GM06990 (cell line): ENCODE data around the gene FCN1.

Experiments used
- DNase-seq: peaks from one replicate; pipeline ENCODE4 v3.0.0-alpha.2; 2011; ENCODE audit not compliant: insufficient read length; ENCODE audit errors: extremely low read depth
- H3K27me3 ChIP-seq: replicated peaks from 2 replicates; pipeline ENCODE4 v1.6.0; 2011; ENCODE audit warnings: low read length; ENCODE audit not compliant: control insufficient read depth, insufficient read depth
- H3K36me3 ChIP-seq: 2 replicates; pipeline ENCODE4 v1.5.1; 2011; ENCODE audit warnings: low read length; ENCODE audit not compliant: control insufficient read depth, insufficient read depth
- H3K4me3 ChIP-seq: replicated peaks from 2 replicates; pipeline ENCODE4 v1.5.1; 2011; ENCODE audit warnings: low read depth, mild to moderate bottlenecking, control low read depth, low read length
- CTCF ChIP-seq: IDR thresholded peaks from 2 replicates; pipeline ENCODE4 v1.5.1; 2011; ENCODE audit warnings: low read length, control low read depth, mild to moderate bottlenecking, inconsistent platforms; ENCODE audit not compliant: insufficient read depth, poor library complexity, severe bottlenecking

The FCN1 gene

GRCh38 chr9:134919303-134919702 lies 1.6 kb upstream of the FCN1 start:
- no peak for TF ChIP-seq CTCF
- Histone ChIP-seq H3K36me3 (no peaks in the 10 kb centered on the region), H3K4me3 (no peak overlapping the region), H3K27me3 (no peaks in the 10 kb centered on the region)
- no peak for DNase-seq

- no peaks in the 10 kb centered on the region for H3K36me3 ChIP-seq
- H3K27me3 ChIP-seq = no peaks in the 10 kb centered on the region
- DNase-seq = no peak
- no peak overlapping the region for H3K4me3 ChIP-seq
- TF ChIP-seq CTCF = no peak
Measured at GRCh38 chr9:134918646-134919045, 934 bp upstream of the FCN1 start.

- H3K36me3 ChIP-seq = no peaks in the 10 kb centered on the region
- no peaks in the 10 kb centered on the region for H3K27me3 ChIP-seq
- TF ChIP-seq CTCF = no peak
- DNase-seq = no peak
- no peak overlapping the region for H3K4me3 ChIP-seq
Measured at GRCh38 chr9:134916161-134916665, 1.5 kb downstream of the FCN1 start.

DNA sequence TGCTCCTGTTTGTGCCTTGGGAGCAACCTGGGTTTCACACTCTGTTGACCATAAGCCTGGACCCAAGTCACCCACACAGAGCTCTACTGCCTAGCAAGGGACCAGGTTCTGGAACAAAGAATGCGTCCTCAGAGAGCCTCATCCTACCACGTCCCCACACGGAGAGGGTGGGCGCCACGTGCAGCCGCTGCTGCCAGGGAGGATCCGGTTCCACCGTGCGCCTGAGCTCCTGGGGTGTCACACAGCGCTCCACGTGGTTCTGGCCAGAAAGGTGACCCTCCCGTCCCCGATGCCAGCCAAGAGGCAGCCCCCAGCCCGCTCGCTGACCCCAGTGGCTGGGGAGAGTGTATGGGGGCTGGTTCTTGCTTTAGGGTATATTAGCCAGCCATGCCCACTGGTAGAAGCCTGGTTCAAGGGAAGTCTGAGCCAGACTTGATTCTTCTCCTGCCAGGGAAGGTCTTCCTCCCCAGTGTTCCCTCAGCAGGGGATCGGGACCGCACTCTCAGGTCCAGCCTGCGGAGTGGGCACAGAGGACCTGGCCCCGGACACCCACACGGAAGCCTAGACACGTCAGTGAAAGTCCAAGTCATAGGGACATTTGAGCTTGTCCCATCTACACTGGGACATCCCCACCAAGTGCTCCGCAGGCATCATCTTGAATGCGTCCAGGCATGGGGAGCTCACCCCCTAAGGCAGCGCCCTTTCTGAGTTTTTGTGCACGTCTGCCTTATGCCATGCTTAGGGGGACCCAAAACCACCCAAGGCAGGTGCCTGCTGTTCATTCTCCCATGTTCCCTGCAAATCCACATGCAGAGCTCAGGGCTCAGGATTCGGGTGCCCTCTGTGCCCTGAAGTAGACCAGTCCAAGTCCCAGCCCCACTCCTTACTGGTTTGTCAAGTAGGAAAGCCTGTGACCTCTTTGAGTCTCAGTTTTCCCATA lies 2.4 kb downstream of the FCN1 start:
- H3K27me3 ChIP-seq = no peaks in the 10 kb centered on the region
- no peaks in the 10 kb centered on the region for H3K36me3 ChIP-seq
- no peak overlapping the region for H3K4me3 ChIP-seq
- DNase-seq = no peak
- TF ChIP-seq CTCF = no peak

- H3K27me3 ChIP-seq = no peaks in the 10 kb centered on the region
- TF ChIP-seq CTCF = no peak
- no peak for DNase-seq
Measured at GRCh38 chr9:134914501-134914834, 3.2 kb downstream of the FCN1 start.

More at GRCh38 chr9:134914501-134914834, 3.2 kb downstream of the FCN1 start:
- no peaks in the 10 kb centered on the region for H3K36me3 ChIP-seq
- no peak overlapping the region for H3K4me3 ChIP-seq
